HepG2 (cell line): ENCODE data around the gene ZKSCAN2. TPM values are rescaled to one million over a fixed set of nuclear protein-coding genes. Genes with fewer than 3 reads are reported as not detected.

Experiments used
- ATAC-seq: fragments of 200-7000 bp; cut with Tn5 transposase; 3 replicates; pipeline ENCODE4 v1.9.1; 2020; ENCODE audit warnings: mild to moderate bottlenecking, moderate library complexity
- BruUV-seq: library from RNA; stranded (reverse); fragments of 400-500 nt; replicated peaks from 2 replicates; lab custom pipeline; 2021; lab: Mats Ljungman, UMichigan
- CTCF ChIA-PET: fragments of 300-600 bp; formaldehyde crosslinking; extraction: SDS; loops from one replicate; lab custom pipeline; 2021; ENCODE audit warnings: low total read pairs, inconsistent platforms, low intra/inter-chr PET ratio; lab: Yijun Ruan, JAX
- POLR2A ChIA-PET: fragments of 350-600 bp; sonication (Branson Sonifier 250); formaldehyde crosslinking; loops from one replicate; lab custom pipeline; 2020; ENCODE audit warnings: antibody characterized with exemption, inconsistent platforms; lab: Yijun Ruan, JAX
- DNase-seq: peaks from one replicate; pipeline ENCODE4 v3.0.0-alpha.2; 2015; ENCODE audit warnings: low spot score
- FAIRE-seq: peaks from 3 replicates; lab custom pipeline; 2011; peaks lifted over from hg19 to GRCh38; lab: Jason Lieb, UNC
- H2AFZ ChIP-seq: one replicate; pipeline ENCODE4 v1.6.1; 2011; ENCODE audit warnings: low read length, inconsistent platforms
- H3K27ac ChIP-seq: fragments of 300-600 bp; 3 replicates; pipeline ENCODE4 v1.8.0; 2011; ENCODE audit warnings: mixed run types, mild to moderate bottlenecking, mixed read lengths, low read length, inconsistent platforms; ENCODE audit not compliant: insufficient read depth; ENCODE audit errors: extremely low read length
- H3K27me3 ChIP-seq, 2 experiments: fragments of 200-600 bp in 1 of 2; 2 replicates in 1 of 2; 3 replicates in 1 of 2; pipeline versions ENCODE4 v1.6.0 to v1.8.0; 2011; ENCODE audit warnings: low read length in 2 of 2, mild to moderate bottlenecking in 2 of 2, moderate library complexity in 2 of 2, inconsistent platforms in 1 of 2; ENCODE audit not compliant: insufficient read depth in 2 of 2, control insufficient read depth in 1 of 2
- H3K36me3 ChIP-seq, 2 experiments: fragments of 200-600 bp in 1 of 2; replicated peaks in 1 of 2; 2 replicates in 1 of 2; 3 replicates in 1 of 2; pipeline versions ENCODE4 v1.5.1 to v1.8.0; 2011; ENCODE audit warnings: low read length in 2 of 2, inconsistent platforms in 1 of 2; ENCODE audit not compliant: insufficient read depth in 2 of 2, control insufficient read depth in 1 of 2
- H3K4me1 ChIP-seq: 2 replicates; pipeline ENCODE4 v1.5.1; 2012; ENCODE audit warnings: low read length, inconsistent platforms; ENCODE audit not compliant: insufficient read depth
- H3K4me2 ChIP-seq: 2 replicates; pipeline ENCODE4 v1.6.0; 2011; ENCODE audit warnings: low read depth, low read length, inconsistent platforms
- H3K4me3 ChIP-seq, 3 experiments: fragments of 200-600 bp in 1 of 3; sonication (generic), shearing (Covaris generic) in 1 of 3; replicated peaks in 1 of 3; 2 replicates each; pipeline ENCODE4 v1.5.1; 2011 to 2016; ENCODE audit warnings: low read length in 3 of 3, inconsistent platforms in 2 of 3, low read depth in 2 of 3, mild to moderate bottlenecking in 2 of 3, control low read depth in 1 of 3, mixed read lengths in 1 of 3; ENCODE audit not compliant: insufficient read depth in 1 of 3
- H3K79me2 ChIP-seq: one replicate; pipeline ENCODE4 v1.6.1; 2011; ENCODE audit warnings: low read length, inconsistent platforms; ENCODE audit not compliant: insufficient read depth
- H3K9ac ChIP-seq: 2 replicates; pipeline ENCODE4 v1.6.0; 2011; ENCODE audit warnings: mild to moderate bottlenecking, low read depth, low read length, inconsistent platforms; ENCODE audit not compliant: insufficient read depth
- H3K9me3 ChIP-seq: 2 replicates; pipeline ENCODE4 v1.5.1; 2012; ENCODE audit warnings: mild to moderate bottlenecking, low read length
- H4K20me1 ChIP-seq: 2 replicates; pipeline ENCODE4 v1.6.0; 2011; ENCODE audit warnings: inconsistent platforms, mild to moderate bottlenecking, low read length, moderate library complexity; ENCODE audit not compliant: insufficient read depth
- FOXA3 ChIP-seq: IDR thresholded peaks from 2 replicates; pipeline ENCODE4 v1.6.1; 2016; ENCODE audit warnings: missing genetic modification reagents, missing compliant biosample characterization
- FOXK1 ChIP-seq: sonication (generic); formaldehyde crosslinking; IDR thresholded peaks from 2 replicates; pipeline ENCODE4 v1.4.0; 2020; ENCODE audit warnings: low read depth, missing genetic modification reagents, borderline replicate concordance
- RORA ChIP-seq: sonication (generic); formaldehyde crosslinking; IDR thresholded peaks from 2 replicates; pipeline ENCODE4 v1.5.0; 2020; ENCODE audit warnings: mild to moderate bottlenecking, missing genetic modification reagents, moderate library complexity
- TBX3 ChIP-seq: fragments of 450-650 bp; IDR thresholded peaks from 2 replicates; pipeline ENCODE4 v1.6.1; 2017; ENCODE audit warnings: antibody characterized with exemption, mild to moderate bottlenecking, inconsistent platforms, borderline replicate concordance
- TCF7 ChIP-seq: sonication (generic); IDR thresholded peaks from 2 replicates; pipeline ENCODE4 v1.6.1; 2016; ENCODE audit warnings: antibody characterized with exemption, low read depth
- TP53 ChIP-seq: sonication (generic); formaldehyde crosslinking; conservative IDR thresholded peaks from 2 replicates; pipeline ENCODE4 v1.4.0; 2020; ENCODE audit warnings: missing genetic modification reagents
- ZNF503 ChIP-seq: sonication (generic); formaldehyde crosslinking; IDR thresholded peaks from 2 replicates; pipeline ENCODE4 v1.4.0; 2020; ENCODE audit warnings: missing genetic modification reagents
- ZNF629 ChIP-seq: sonication (generic); formaldehyde crosslinking; conservative IDR thresholded peaks from 2 replicates; pipeline ENCODE4 v1.5.0; 2020; ENCODE audit warnings: missing genetic modification reagents
- WGBS: methylation state at CpG from one replicate; pipeline ENCODE4 v1.1.6; 2017; ENCODE audit warnings: low lambda C conversion rate; 5-methylcytosine and 5-hydroxymethylcytosine counted together
- in situ Hi-C: cut with HindIII; loops from 2 replicates; pipeline ENCODE4 v1.10.0; 2017; ENCODE audit warnings: low pct_unique_long_range_greater_than_20kb; ENCODE audit not compliant: extremely low pct_ligation_motif_present
- intact Hi-C: fragments of 100-400 bp; cut with micrococcal nuclease; formaldehyde crosslinking; loops from one replicate; pipeline ENCODE4 v1.10.0; 2022; ENCODE audit not compliant: unreplicated experiment
- polyA plus RNA-seq, 8 experiments: library from polyadenylated mRNA; depleted of rRNA in 3 of 8; stranded (reverse) in 7 of 8; unstranded in 1 of 8; fragments of >200 nt; fragmentation: Illumina TruSeq in 4 of 8; extraction: Trizol in 4 of 8; gene quantifications; 2 replicates each; pipeline versions ENCODE4 v1.2.1 to v1.2.3, GENCODE V29; 2011 to 2016; ENCODE audit warnings: low read depth in 4 of 8, missing spikeins in 1 of 8, mixed read lengths in 1 of 8; ENCODE audit not compliant: insufficient read depth in 1 of 8
- total RNA-seq, 5 experiments: library from RNA; depleted of rRNA; stranded (reverse); fragments of >200 nt; fragmentation: Illumina TruSeq; extraction: Trizol; gene quantifications; 2 replicates each; pipeline ENCODE4 v1.2.3, GENCODE V29; 2016; ENCODE audit warnings: low read depth in 1 of 5
- TF ChIP-seq, protein P1 (sequence below): IDR thresholded peaks from 2 replicates; pipeline ENCODE4 v1.6.1; 2016

ZKSCAN2 gene
- total and polyA plus RNA-seq, 2 of the 13 experiments (the other 11 are each of a cell fraction or from before 2014, with no cell fraction given): 4.2 to 11.1 TPM

- peaks cover 12% of the 10 kb centered on the region; the same call in 1 of the 2 replicates for H3K4me1 ChIP-seq
- no peak overlapping the region for H2AFZ ChIP-seq
- no peak overlapping the region for H3K4me2 ChIP-seq
- in situ Hi-C loops (loop anchor here (25.0 kb wide), 1 partner anchor 1812 kb away; no protein-coding TSS in a partner anchor), intact Hi-C loops (no loop called here)
- H3K36me3 ChIP-seq: no peaks in the 10 kb centered on the region
- FAIRE-seq (no peak), DNase-seq (no peak)
- TF ChIP-seq TP53: no peak
- peak; percentile 66 for TF ChIP-seq ZNF629 (CRISPR knock-in tag)
- TF ChIP-seq, all 625 proteins: peak for 1
- peaks cover 1 to 11% of the 10 kb centered on the region in 2 experiments; a peak in 3 of 5 replicates for H3K27me3 ChIP-seq
- H3K4me3 ChIP-seq: no peak overlapping the region
- no peaks in the 10 kb centered on the region for H4K20me1 ChIP-seq
- CTCF ChIA-PET: no interaction called here
- no peak overlapping the region for H3K27ac ChIP-seq
- H3K9me3 ChIP-seq: no peaks in the 10 kb centered on the region
- H3K79me2 ChIP-seq: no peaks in the 10 kb centered on the region
- BruUV-seq: no TSS peak
- POLR2A ChIA-PET: no interaction called here
- WGBS: 13% methylated on average over 4 of the region's 4 CpGs
- no peak for ATAC-seq
- H3K9ac ChIP-seq: no peak overlapping the region
Observed at GRCh38 chr16:25299792-25300590, 42.3 kb upstream of the ZKSCAN2 start.

GRCh38 chr16:25298165-25298872, 40.7 kb upstream of the ZKSCAN2 start:
- no TSS peak for BruUV-seq
- peaks cover 12% of the 10 kb centered on the region; the same call in 1 of the 2 replicates for H3K4me1 ChIP-seq
- TF ChIP-seq FOXK1 (0 out of 2 replicates have a peak, but pooled peaks have one; percentile 24), TBX3 (peak; percentile 95; the same call in 1 of the 2 replicates), ZNF503 (CRISPR knock-in tag) (peak; percentile 50; the same call in 1 of the 2 replicates), FOXA3 (CRISPR knock-in tag) (peak; percentile 80), TCF7 (peak; percentile 72), RORA (CRISPR knock-in tag) (no peak)
- TF ChIP-seq, protein P1, sequence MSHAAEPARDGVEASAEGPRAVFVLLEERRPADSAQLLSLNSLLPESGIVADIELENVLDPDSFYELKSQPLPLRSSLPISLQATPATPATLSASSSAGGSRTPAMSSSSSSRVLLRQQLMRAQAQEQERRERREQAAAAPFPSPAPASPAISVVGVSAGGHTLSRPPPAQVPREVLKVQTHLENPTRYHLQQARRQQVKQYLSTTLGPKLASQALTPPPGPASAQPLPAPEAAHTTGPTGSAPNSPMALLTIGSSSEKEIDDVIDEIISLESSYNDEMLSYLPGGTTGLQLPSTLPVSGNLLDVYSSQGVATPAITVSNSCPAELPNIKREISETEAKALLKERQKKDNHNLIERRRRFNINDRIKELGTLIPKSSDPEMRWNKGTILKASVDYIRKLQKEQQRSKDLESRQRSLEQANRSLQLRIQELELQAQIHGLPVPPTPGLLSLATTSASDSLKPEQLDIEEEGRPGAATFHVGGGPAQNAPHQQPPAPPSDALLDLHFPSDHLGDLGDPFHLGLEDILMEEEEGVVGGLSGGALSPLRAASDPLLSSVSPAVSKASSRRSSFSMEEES (CRISPR knock-in tag): no peak

More at GRCh38 chr16:25298165-25298872, 40.7 kb upstream of the ZKSCAN2 start:
- no peak overlapping the region for H3K9ac ChIP-seq
- H3K79me2 ChIP-seq: no peaks in the 10 kb centered on the region
- H2AFZ ChIP-seq: no peak overlapping the region
- no peaks in the 10 kb centered on the region for H3K9me3 ChIP-seq
- no peak overlapping the region for H3K4me2 ChIP-seq
- WGBS: 0% methylated on average over 5 of the region's 5 CpGs
- no peaks in the 10 kb centered on the region for H4K20me1 ChIP-seq
- FAIRE-seq: peak; percentile 34
- POLR2A ChIA-PET: interaction anchor here (0.9 kb wide), 1 partner anchor 40 kb away, joined by 3 read pairs; no protein-coding TSS in a partner anchor
- intact Hi-C loops (no loop called here), in situ Hi-C loops (loop anchor here (25.0 kb wide), 1 partner anchor 1814 kb away; no protein-coding TSS in a partner anchor)
- H3K4me3 ChIP-seq: no peak overlapping the region
- no peak overlapping the region for H3K27ac ChIP-seq
- peaks cover 1 to 12% of the 10 kb centered on the region in 2 experiments; a peak in 3 of 5 replicates for H3K27me3 ChIP-seq
- no peaks in the 10 kb centered on the region for H3K36me3 ChIP-seq
- ATAC-seq: peak; percentile 94
- DNase-seq: peak; percentile 44
- CTCF ChIA-PET: no interaction called here
